ENCODE measurements around the gene TKT. TPM values are rescaled to one million over a fixed set of nuclear protein-coding genes. Genes with fewer than 3 reads are reported as not detected.

Gene TKT
- total RNA-seq, 1 experiment from 2014 or later, result 650 TPM

DNA sequence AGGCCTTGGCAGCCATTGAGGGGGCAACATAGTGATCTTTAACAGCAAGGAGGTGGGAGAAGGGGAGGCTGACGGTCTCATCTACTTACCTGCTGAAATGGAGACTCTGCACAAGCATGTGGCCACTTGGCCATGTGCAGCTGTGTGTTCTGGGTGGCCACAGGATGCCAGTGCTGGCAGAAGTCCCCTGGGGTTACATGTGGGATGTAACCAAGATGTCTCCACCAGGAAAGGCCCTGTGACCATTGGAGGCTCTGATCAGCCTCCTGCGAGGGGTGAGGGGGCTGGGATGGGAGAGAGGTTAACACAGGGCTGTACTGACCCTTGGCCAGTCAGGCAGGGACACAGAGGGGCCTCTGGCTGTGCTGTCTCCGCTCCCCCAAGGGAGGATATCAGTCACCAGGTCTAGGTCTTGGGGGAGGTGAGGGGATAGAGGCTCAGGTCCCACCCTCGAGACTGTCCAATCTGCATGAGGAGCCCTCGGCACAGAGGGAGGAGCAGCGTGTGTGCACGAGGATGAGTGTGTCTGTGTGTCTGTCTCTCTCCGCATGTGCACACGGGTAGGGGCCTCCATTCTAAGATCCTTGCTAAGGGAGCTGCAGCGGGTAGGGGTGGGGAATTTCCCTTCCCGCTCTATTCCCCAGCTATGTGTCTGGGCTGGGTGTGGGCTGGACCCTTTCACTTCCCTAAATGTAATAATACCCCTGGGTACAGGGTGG lies 75.4 kb downstream of the TKT start:
- Histone ChIP-seq H3K27me3 (ENCODE audit: insufficient read depth, low read length) (no peaks in the 10 kb centered on the region), H4K5ac (ENCODE audit: insufficient read length, low read depth, low read length) (no peak overlapping the region), H2BK120ac (ENCODE audit: low read depth, low read length, poor library complexity, severe bottlenecking) (no peak overlapping the region), H3K4me1 (ENCODE audit: insufficient read depth, low read length) (no peaks in the 10 kb centered on the region), H3K27ac (ENCODE audit: insufficient read length, low read depth, low read length) (no peak overlapping the region), H3K23me2 (ENCODE audit: insufficient read length, low read depth, low read length, poor library complexity, severe bottlenecking) (peaks cover 3% of the 10 kb centered on the region), H3K56ac (ENCODE audit: insufficient read length, low read depth, low read length) (no peak overlapping the region), H3K9me3 (ENCODE audit: control insufficient read depth, low read depth, low read length) (no peaks in the 10 kb centered on the region), H4K8ac (replicated peaks; ENCODE audit: insufficient read length, low read depth, low read length) (no peak overlapping the region), H3K14ac (ENCODE audit: insufficient read depth, low read length) (no peak overlapping the region), H2AFZ (ENCODE audit: low read length) (no peak overlapping the region), H3K4ac (ENCODE audit: low read depth, low read length) (no peak overlapping the region), H2BK15ac (ENCODE audit: low read depth, low read length) (no peak overlapping the region), H2BK5ac (ENCODE audit: insufficient read length, low read length) (no peak overlapping the region), H3K4me2 (ENCODE audit: insufficient read depth, insufficient read length, low read length) (no peak overlapping the region), H3T11ph (ENCODE audit: low read length) (no peak overlapping the region), H4K20me1 (ENCODE audit: control insufficient read depth, insufficient read depth, insufficient read length) (no peaks in the 10 kb centered on the region), H2AK5ac (ENCODE audit: insufficient read length, low read length) (no peak overlapping the region), H3K79me1 (ENCODE audit: insufficient read depth, low read depth, low read length, poor library complexity, severe bottlenecking) (no peaks in the 10 kb centered on the region), H2BK12ac (ENCODE audit: insufficient read length, low read depth, low read length) (no peak overlapping the region), H3K23ac (ENCODE audit: insufficient read length, low read depth, low read length) (no peak overlapping the region), H3K79me2 (ENCODE audit: insufficient read depth, low read length) (no peaks in the 10 kb centered on the region), H4K91ac (ENCODE audit: insufficient read length, low read depth, low read length) (no peak overlapping the region), H3K9ac (ENCODE audit: extremely low read depth, insufficient read length, low read length) (no peak overlapping the region), H3K18ac (ENCODE audit: insufficient read length, low read depth, low read length) (no peak overlapping the region), H2BK20ac (ENCODE audit: low read depth, low read length, poor library complexity, severe bottlenecking) (no peak overlapping the region)
- no CpG with 5 or more reads among the region's 11 CpGs for WGBS (ENCODE audit: extremely low coverage, insufficient read length, low lambda C conversion rate)
- no peak for DNase-seq
- no peak overlapping the region for H3K4me3 Mint-ChIP-seq
- TF ChIP-seq, protein P1, sequence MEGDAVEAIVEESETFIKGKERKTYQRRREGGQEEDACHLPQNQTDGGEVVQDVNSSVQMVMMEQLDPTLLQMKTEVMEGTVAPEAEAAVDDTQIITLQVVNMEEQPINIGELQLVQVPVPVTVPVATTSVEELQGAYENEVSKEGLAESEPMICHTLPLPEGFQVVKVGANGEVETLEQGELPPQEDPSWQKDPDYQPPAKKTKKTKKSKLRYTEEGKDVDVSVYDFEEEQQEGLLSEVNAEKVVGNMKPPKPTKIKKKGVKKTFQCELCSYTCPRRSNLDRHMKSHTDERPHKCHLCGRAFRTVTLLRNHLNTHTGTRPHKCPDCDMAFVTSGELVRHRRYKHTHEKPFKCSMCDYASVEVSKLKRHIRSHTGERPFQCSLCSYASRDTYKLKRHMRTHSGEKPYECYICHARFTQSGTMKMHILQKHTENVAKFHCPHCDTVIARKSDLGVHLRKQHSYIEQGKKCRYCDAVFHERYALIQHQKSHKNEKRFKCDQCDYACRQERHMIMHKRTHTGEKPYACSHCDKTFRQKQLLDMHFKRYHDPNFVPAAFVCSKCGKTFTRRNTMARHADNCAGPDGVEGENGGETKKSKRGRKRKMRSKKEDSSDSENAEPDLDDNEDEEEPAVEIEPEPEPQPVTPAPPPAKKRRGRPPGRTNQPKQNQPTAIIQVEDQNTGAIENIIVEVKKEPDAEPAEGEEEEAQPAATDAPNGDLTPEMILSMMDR (conservative IDR thresholded peaks at IDR 0.05), result no peak
- peaks cover 0 to 30% (median 13%) of the 10 kb centered on the region in 3 experiments; a peak in 5 of 7 replicates for H3K36me3 Mint-ChIP-seq (ENCODE audit: insufficient read depth in 1 of 3, low read depth in 3 of 3)
- peak overlapping the region in 1 of 3 experiments; percentile 85; a peak in 3 of 7 replicates for H3K27ac Mint-ChIP-seq
- no peaks in the 10 kb centered on the region for H3K9me3 Mint-ChIP-seq
- no peaks in the 10 kb centered on the region for H3K27me3 Mint-ChIP-seq (ENCODE audit: low read depth)
- peaks cover 3 to 6% of the 10 kb centered on the region in 2 experiments for H3K4me1 Mint-ChIP-seq
